GM19025 (cell line): ENCODE data around the gene DNTTIP2.
"Not testable (repeated sequence)": the region's sequence is repeated elsewhere in the genome, so short reads cannot be mapped to it uniquely, and the experiment has no call there.

ENCODE experiments used
- ATAC-seq: cut with Tn5 transposase; IDR thresholded peaks from one replicate; pipeline ENCODE4 v1.9.1; 2021; ENCODE audit warnings: mild to moderate bottlenecking, low read depth, moderate library complexity; ENCODE audit not compliant: unreplicated experiment

The DNTTIP2 gene

DNA sequence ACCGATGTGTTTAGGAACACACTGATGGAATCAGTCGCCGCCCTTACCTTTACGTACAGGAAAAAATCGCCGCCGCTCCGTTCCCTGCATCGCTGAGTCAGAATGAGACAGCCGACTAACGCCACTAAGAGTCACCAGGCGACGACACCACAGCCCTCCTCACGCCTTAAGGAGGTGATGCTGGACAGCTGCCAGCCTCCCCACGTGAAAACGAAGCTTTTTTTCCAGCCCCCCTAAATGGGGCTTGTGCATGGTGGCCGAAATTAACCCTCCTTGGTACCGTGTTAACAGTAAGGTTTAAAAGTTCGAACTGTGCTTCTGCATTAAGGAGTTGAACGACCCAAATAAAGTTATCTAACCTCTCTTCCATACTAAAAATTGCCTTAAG is 511 bp downstream of the DNTTIP2 start:
- peak; percentile 42 for ATAC-seq

DNA sequence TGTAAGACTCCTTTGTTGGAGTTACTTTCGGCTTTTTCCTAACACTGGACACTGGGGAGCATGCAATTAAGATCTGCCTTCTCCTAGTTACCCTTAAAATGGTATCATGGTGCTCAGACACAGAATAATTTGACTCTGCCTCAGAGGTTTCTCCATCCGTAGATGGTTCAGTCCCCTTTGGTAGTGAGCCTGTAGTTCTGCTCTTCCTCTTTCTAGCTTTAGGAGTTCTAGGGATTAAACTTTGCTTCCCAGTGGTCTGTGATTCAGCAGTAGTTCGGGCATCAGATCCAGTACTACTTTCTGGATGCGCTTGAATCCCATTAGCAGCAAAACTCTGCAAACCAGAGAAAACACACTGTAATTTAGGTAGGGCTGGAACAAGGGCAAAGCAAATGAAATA is 1.5 kb downstream of the DNTTIP2 start:
- no peak for ATAC-seq

DNA sequence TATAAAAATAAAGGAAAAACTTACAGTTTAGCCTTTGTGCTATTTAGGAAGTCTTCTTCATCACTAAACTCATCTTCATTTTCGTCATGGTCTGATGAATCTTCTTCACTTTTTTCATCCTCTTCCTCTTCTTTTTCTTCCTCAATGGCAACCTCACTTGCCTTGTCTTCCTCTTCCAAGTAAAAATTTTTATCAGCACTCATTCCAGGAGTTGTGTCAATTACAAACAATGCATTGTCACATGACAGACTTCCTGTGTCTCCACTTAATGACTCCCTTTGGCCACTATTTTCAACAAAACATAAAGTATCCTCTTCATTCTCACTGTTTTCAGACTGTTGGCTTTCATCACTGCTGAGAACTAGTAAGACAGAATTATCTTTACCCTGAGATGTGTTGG is 2.8 kb downstream of the DNTTIP2 start:
- ATAC-seq: no peak

DNA sequence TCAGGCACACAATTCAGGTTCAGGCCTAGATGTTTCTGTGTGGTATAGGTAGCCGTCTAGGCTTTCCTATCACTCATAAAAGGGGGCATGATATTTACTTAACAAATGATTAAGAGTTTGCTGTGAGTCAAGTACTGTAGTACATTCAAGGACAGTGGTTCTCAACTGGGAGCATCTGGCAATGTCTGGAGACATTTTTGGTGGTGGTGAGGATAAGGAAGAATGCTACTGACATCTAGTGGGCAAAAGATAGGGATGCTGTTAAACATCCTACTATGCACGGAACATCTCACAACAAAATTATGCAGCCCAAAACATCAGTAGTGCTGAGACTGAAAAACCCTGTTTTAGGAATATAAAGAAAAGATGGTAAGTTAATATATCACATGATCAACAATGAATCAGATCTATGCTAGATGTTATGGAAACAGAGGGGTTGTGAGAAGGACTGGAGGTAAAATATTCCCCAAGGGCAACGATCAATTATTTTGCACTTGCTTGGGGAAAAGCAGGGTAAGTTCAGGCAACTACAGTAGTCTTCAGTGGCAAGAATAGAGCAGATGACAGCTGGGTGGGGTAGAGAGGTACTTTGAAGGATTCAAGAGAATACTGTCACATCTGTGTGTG is 4.9 kb downstream of the DNTTIP2 start:
- ATAC-seq: no peak

DNA sequence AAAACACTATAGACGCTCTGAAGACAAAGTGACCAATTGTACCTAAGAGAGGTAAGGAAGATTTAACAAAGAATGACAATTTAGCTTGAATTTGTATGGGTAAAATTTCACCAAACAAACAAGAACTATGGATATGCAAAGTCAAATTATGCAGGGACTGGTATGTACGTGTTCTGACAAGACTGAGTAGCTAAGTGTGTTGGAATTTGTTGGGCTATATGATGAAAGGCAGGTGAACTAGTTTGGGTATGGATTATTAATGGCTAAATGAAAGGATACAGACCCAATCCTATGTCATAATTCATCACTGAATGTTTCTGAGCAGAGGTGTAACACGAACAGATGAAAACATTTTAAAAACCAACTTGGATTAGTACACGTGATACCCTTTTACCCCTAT is 7.6 kb downstream of the DNTTIP2 start:
- ATAC-seq: no peak

DNA sequence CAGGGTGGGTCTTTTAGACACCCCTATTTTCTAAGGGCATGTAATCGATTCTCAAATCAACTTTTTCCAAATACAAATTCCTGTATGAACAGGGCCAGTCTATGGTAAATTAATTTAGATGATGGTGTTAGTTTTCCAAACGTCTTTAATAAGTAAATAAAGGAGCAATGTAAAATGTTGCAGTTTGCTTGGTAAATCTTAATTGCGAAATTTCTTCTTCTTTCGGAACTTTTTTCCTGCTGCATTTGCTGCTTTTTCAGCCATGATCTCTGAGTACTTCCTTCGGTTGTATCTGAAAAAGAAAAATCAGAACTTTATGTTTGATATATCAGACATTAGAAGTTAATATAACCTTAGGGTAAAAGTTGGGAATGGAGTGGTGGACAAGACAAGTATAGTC is 9.4 kb downstream of the DNTTIP2 start:
- ATAC-seq: no peak

DNA sequence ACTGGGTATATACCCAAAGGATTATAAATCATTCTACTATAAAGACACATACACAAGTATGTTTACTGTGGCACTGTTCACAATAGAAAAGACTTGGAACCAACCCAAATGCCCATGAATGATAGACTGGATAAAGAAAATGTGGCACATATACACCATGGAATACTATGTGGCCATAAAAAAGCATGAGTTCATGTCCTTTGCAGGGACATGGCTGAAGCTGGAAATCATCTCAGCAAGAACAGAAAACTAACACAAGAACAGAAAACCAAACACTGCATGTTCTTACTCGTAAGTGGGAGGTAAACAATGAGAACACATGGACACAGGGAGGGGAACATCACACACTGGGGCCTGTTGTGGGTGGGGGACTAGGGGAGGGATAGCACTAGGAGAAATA is 10.5 kb downstream of the DNTTIP2 start:
- ATAC-seq: not testable (repeated sequence)

DNA sequence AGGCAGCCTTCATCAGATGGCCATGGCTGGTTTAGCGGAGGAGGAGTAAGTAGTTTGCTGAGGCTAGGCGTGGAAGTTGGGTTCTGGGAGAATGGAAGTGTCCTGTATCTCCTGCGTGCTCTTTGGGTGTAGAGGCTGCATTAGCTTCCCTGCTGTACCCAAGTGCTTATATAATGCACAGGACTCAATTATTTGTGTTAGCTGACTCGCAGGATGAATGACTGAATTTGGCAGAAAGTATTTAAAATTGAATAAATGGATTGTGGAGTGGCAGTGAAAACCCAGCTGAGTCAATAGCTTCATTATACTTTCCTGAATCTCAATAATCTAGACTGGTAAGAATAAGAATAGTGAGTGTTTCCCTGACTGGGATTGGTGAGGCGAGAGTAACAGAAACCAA is 13.8 kb downstream of the DNTTIP2 start:
- no peak for ATAC-seq

DNA sequence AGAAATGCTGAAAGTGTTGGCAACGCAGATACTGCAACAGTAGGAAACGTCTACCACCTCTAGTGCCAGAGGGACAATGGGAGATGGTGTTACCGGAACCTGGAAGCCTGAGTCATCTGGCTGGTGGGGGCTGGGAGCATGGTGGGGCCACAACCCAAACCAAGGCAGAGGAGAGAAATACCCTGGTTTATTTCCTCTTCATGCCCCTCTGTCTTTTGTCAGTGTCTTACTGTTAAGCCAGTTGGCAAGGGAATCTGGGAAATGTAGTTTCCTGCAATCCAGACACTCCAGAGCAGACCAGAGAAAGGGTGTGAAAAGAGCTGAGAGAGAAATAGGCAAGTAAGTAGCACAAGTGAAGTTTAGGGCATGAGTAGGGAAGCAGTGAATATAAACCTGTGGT is 14.8 kb downstream of the DNTTIP2 start:
- no peak for ATAC-seq

DNA sequence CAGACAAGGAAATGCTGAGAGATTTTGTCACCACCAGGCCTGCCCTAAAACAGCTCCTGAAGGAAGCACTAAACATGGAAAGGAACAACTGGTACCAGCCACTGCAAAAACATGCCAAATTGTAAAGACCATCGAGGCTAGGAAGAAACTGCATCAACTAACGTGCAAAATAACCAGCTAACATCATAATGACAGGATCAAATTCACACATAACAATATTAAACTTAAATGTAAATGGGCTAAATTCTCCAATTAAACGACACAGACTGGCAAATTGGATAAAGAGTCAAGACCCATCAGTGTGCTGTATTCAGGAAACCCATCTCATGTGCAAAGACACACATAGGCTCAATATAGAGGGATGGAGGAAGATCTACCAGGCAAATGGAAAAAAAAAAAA is 21.4 kb downstream of the DNTTIP2 start:
- ATAC-seq: not testable (repeated sequence)

DNA sequence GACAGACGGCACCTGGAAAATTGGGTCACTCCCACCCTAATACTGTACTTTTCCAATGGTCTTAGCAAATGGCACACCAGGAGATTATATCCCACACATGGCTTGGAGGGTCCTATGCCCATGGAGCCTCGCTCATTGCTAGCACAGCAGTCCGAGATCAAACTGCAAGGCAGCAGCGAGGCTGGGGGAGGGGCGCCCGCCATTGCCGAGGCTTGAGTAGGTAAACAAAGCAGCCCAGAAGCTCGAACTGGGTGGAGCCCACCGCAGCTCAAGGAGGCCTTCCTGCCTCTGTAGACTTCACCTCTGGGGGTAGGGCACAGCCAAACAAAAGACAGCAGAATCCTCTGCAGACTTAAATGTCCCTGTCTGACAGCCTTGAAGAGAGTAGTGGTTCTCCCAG is 23.0 kb downstream of the DNTTIP2 start:
- ATAC-seq: not testable (repeated sequence)

DNA sequence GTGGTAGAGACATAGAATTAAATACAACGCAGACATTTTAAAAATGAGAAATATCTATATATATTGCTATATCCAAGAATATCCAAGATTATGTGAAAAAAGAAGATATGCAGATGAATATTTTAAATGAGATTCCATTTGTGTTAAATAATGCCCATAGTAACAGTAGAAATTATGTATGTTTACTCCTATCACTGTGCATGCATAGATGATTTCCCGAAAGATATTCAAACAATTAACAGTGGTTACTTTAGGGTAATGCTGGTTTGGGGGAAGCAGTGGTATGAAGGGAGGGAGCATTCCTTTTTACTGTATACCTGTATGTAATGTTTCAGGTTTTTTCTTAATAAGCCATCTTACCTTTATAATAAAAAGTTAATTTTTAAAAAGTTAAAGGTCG is 25.1 kb downstream of the DNTTIP2 start:
- no peak for ATAC-seq

DNA sequence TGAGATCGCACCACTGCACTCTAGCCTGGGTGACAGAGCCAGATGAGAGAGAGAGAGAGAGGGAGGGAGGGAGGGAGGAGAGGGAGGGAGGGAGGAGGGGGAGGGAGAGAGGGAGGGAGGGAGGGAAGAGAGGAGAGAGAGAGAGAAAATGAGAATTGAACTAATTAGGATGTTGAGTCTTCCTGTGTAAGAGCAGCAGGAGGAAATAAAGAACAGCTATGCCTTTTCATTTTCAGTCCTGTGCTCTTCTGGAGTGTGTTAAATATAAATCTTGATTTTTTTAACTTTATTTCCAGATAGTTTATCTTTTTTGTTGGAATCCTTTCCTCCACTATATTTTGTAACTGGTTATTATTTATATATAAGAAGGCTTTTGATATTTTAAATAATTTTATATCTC is 27.1 kb downstream of the DNTTIP2 start:
- no peak for ATAC-seq

DNA sequence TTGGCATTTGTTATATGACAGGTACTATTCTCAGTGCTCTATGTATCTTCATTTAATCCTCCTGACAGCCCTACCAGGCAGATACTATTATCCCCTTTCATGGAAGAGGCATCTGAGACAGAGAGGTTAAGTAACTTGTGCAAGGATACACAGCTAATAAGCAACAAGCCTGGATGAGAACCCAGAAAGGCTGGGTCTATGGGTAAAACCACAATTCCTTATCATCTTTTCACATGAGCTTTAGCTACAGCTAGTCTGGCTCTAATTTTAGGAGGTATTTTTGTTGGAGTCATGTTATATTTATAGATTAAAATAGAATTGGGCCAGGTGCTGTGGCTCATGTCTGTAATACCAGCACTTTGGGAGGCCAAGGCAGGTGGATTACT is 27.7 kb downstream of the DNTTIP2 start:
- ATAC-seq: no peak

DNA sequence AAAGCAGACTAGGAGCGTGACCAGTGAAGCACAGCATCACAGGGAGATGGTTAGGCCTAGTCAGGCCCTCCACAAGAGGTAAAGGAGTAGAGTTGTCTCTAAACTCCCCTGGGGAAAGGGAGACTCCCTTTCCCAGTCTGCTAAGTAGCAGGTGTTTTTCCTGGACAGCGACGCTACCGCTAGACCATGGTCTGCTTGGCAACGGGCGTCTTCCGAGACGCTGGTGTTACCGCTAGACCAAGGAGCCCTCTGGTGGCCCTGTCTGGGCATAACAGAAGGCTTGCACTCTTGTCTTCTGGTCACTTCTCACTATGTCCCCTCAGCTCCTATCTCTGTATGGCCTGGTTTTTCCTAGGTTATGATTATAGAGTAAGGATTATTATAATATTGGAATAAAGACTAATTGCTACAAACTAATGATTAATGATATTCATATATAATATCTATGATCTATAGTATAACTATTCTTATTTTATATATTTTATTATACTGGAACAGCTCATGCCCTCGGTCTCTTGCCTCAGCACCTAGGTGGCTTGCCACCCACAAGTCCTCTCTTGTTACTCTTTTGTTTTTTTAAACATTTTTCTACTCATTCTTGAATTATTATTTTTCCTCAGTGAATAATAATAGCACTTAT is 28.2 kb downstream of the DNTTIP2 start:
- not testable (repeated sequence) for ATAC-seq

DNA sequence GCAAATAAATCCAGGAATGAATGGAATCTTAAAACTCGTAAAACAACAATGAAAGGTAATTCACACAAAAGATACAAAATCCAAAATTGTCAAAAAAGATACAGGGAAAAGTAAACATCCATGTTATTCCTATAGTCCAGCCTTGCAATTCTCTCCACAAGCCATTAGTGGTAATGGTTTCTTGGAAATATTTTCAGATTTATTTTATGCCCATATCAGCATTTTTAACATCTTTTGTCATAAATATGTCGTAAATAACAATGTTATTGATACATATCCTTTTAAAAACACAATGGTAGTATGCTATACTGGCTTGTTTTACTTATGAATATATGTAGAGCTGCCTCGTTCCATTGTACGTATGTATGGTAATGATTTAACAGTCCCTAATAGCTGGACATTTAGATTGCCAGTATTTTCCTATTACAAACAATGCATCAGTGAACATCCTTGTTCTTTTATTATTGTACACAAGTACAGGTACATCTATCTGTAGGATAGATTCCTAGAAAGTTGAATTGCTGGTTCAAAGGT is 30.6 kb downstream of the DNTTIP2 start:
- no peak for ATAC-seq

DNA sequence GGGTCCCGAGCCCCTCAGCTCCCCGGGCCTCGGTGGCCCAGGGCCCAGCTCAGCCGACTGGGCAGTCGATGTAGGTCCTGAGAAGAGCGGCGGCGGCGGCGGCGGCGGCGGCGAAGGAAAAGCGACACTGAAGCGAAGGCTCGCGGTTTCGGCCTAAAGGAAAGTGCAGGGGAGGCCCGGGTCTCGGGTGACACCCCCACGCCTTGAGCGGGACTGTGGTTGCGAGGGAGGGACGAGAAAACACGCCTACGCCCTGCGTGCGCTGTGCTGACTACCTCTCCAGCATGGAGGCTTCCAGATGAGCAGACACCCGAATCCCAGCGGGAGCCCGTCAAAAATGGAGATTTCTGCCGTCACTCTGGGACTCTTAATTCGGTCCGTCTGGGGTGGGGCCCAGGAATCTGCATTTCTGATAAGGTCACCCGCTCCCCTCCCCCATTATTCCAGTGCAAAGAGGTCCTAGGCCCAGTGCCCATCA is 31.2 kb downstream of the DNTTIP2 start:
- peak; percentile 20 for ATAC-seq

DNA sequence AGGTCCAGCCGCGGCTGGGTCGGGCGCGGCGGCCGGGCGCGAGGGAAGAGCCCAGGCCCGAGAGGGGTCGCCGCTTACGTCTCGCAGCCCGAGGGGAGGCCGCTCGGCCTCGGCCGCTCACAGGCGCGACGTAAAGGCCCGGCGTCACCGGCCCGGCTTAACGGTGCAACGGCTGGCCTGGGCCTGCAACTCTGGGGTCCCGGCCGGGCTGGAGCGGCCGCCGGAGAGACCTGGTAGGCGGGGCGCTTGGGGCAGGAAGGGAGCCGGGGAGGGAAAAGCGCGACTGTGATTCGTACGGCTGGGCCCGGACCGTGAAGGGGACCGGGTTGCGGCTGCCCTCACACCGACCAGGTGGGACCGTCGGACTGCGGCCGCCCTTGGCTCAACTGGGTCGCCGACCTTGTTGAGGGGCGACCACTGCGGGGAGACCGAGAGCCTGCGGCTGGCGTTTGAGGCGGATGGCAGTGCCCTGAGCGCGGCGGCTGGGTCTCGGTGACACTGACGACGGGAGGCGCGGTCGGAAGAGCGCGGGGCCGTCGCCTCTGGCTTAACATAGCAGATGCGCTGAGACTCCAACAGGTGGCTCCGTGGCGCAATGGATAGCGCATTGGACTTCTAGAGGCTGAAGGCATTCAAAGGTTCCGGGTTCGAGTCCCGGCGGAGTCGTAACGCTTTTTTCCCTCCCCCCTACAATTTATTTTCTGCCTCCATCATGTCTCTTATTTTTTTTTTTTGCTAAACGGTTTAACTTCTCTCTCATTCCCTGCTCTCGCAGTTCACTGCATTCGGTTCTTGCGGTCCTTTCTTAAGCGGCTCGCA is 31.8 kb downstream of the DNTTIP2 start:
- peak; percentile 56 for ATAC-seq

DNA sequence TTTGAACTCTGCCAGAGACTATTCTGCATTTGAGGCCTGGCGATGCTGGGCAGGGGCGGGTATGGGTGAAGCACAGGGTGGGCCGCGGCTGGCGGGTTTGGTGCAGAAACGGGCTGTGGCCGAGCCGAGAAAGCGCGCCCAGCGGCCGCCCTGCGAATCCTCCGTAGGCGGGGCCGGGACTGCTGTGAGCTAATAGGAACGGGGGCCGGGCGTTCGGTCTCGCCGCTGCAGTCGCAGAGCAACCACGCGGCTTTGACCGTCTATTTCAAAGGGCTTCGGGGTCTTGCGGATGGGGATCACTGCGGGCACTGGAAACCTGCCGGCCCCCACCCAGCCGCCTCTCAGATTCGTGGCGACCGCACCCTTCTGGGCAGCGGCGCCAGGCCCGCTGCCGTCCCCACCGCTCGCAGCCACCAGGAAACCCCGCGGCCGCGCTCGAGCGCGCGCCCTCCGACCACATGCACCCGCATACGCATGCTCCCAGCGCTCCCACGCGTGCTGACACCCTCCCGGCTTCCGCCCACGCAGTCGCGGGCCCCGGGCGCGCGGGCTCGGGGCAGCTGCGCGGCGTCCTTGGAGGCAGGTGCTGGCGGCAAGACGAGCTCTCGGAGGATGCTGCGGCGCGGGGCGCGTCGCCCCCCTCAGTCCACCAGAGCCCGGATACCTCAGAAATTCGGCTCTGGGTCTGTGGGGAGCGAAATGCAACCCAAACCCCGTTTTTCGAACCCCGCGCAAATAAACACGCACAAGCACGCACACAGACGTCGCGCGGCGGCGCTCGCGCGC is 32.6 kb downstream of the DNTTIP2 start:
- ATAC-seq: peak; percentile 43

DNA sequence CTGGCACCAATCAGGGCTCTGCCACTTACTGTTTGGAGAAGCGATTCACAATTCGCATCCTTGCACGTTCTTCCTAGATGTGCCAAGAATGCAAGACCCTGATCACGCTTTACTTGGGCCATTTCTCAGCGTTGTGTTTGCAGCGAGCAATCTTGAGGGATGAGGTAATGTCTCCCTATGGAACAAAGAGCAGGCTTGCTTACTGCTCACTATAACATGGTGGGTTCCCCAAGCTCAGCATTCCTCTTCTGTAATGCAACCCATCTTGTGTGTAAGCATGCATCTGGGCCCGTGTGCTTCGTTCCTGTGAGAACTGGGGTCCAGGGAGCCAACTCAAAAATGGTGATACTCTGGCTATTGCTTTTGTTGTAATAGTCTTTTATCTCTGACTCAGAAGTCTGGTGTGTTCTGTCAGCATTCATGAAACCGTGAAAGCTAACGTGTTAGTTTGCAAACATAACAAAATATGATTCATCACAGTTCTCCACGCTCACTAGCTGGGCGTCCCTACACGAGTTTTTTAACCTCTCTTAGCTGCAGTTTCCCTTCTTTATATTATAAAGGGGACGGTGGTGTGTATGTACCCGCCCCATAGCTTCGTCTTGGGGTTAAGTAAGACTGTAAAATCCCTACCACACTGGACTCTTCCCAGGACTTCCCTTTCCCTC is 33.3 kb downstream of the DNTTIP2 start:
- ATAC-seq: peak; percentile 2
